Esophagus squamous epithelium (tissue), 4 donors: ENCODE results near the gene C10orf105.

Source experiments
- POLR2A ChIP-seq, 4 donors: fragments of 450-650 bp; IDR thresholded peaks; one replicate each; pipeline ENCODE4 v1.6.1; 2017; ENCODE audit warnings: antibody characterized with exemption in 4 of 4, mild to moderate bottlenecking in 4 of 4, moderate library complexity in 3 of 4
- TF ChIP-seq, protein P1 (sequence below), 6 experiments: fragments of 450-650 bp in 4 of 6; fragments of 200-600 bp in 2 of 6; sonication (generic) in 2 of 6; IDR thresholded peaks; one replicate each; pipeline ENCODE4 v1.5.1; 2016 to 2019; ENCODE audit warnings: antibody characterized with exemption in 6 of 6, mild to moderate bottlenecking in 4 of 6, moderate library complexity in 4 of 6

GRCh38 chr10:71748671-71749191 is 29.2 kb upstream of the C10orf105 start:
- TF ChIP-seq POLR2A (IDR thresholded peaks at IDR 0.05) = peak in 3 of 4 donors; percentile 15 to 42 (median 21)
- TF ChIP-seq, protein P1, sequence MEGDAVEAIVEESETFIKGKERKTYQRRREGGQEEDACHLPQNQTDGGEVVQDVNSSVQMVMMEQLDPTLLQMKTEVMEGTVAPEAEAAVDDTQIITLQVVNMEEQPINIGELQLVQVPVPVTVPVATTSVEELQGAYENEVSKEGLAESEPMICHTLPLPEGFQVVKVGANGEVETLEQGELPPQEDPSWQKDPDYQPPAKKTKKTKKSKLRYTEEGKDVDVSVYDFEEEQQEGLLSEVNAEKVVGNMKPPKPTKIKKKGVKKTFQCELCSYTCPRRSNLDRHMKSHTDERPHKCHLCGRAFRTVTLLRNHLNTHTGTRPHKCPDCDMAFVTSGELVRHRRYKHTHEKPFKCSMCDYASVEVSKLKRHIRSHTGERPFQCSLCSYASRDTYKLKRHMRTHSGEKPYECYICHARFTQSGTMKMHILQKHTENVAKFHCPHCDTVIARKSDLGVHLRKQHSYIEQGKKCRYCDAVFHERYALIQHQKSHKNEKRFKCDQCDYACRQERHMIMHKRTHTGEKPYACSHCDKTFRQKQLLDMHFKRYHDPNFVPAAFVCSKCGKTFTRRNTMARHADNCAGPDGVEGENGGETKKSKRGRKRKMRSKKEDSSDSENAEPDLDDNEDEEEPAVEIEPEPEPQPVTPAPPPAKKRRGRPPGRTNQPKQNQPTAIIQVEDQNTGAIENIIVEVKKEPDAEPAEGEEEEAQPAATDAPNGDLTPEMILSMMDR (IDR thresholded peaks at IDR 0.05) = peak in 2 of 6 experiments; percentile 12 to 34
